ENCODE data around the gene RBM8A. TPM values are rescaled to one million over a fixed set of nuclear protein-coding genes. Genes with fewer than 3 reads are reported as not detected.
"Not testable (repeated sequence)": the region's sequence is repeated elsewhere in the genome, so short reads cannot be mapped to it uniquely, and the experiment has no call there.

RBM8A gene
- total and polyA plus RNA-seq, 7 donors: 82.9 to 527 (median 207) TPM

- intact Hi-C loops (cut with DNase I): loop anchor here in 1 of 2 donors (2.0 kb wide), 1 partner anchor 19 kb away; no protein-coding TSS in a partner anchor
- TF ChIP-seq CTCF (IDR thresholded peaks at IDR 0.05): no peak
- peaks cover 8 to 85% of the 10 kb centered on the region in 2 donors for H3K36me3 ChIP-seq (ENCODE audit: insufficient read depth in 1 of 2, low read depth in 1 of 2)
- ATAC-seq (peak; percentile 80 to 90 (median 82)), DNase-seq (peak in 1 of 2 donors; percentile 74)
- H3K4me3 ChIP-seq: no peak overlapping the region
- peaks cover 37% of the 10 kb centered on the region for H3K4me1 ChIP-seq
- 38 to 71% (median 68%) methylated on average over 7 to 8 of the region's 8 CpGs for WGBS, 3 donors
- peak overlapping the region; percentile 70 for H3K27ac ChIP-seq
- no peaks in the 10 kb centered on the region for H3K27me3 ChIP-seq (ENCODE audit: insufficient read depth in 3 of 3, low read length in 2 of 3)
- no peaks in the 10 kb centered on the region for H3K9me3 ChIP-seq
Measured at GRCh38 chr1:145936247-145936646, 9.0 kb upstream of the RBM8A start.

GRCh38 chr1:145935708-145936107 lies 8.4 kb upstream of the RBM8A start:
- Histone ChIP-seq H3K27ac (peak overlapping the region; percentile 70), H3K4me3 (no peak overlapping the region), H3K4me1 (peaks cover 37% of the 10 kb centered on the region), H3K27me3 (ENCODE audit: insufficient read depth in 3 of 3, low read length in 2 of 3) (no peaks in the 10 kb centered on the region), H3K36me3 (ENCODE audit: insufficient read depth in 1 of 2, low read depth in 1 of 2) (peaks cover 8 to 82% of the 10 kb centered on the region in 2 donors), H3K9me3 (no peaks in the 10 kb centered on the region)
- DNase-seq: no peak
- intact Hi-C loops (cut with DNase I): loop anchor here in 1 of 2 donors (2.0 kb wide), 1 partner anchor 19 kb away; no protein-coding TSS in a partner anchor
- no peak for ATAC-seq
- no peak for TF ChIP-seq CTCF (IDR thresholded peaks at IDR 0.05)

GRCh38 chr1:145932522-145933009 lies 5.3 kb upstream of the RBM8A start:
- H3K27me3 ChIP-seq (ENCODE audit: insufficient read depth in 3 of 3, low read length in 2 of 3); intact Hi-C loops (cut with DNase I); DNase-seq; H3K4me3 ChIP-seq; H3K9me3 ChIP-seq; ATAC-seq: not testable (repeated sequence)
- Histone ChIP-seq H3K27ac (peak overlapping the region; percentile 68), H3K36me3 (ENCODE audit: insufficient read depth in 1 of 2, low read depth in 1 of 2) (peaks cover 8 to 59% of the 10 kb centered on the region in 2 donors), H3K4me1 (peaks cover 40% of the 10 kb centered on the region)
- 62 to 73% (median 65%) methylated on average over 8 to 9 of the region's 9 CpGs for WGBS, 3 donors

- peaks cover 0 to 42% of the 10 kb centered on the region in 2 donors for H3K36me3 ChIP-seq (ENCODE audit: insufficient read depth in 1 of 2, low read depth in 1 of 2)
- intact Hi-C loops (cut with DNase I): no loop called here
- 55 to 59% (median 57%) methylated on average over 20 of the region's 20 CpGs for WGBS, 3 donors
- H3K4me1 ChIP-seq: peaks cover 17% of the 10 kb centered on the region
- peak in 1 of 4 donors; percentile 13 for ATAC-seq
- no peaks in the 10 kb centered on the region for H3K27me3 ChIP-seq (ENCODE audit: insufficient read depth in 3 of 3, low read length in 2 of 3)
- no peak for TF ChIP-seq CTCF (IDR thresholded peaks at IDR 0.05)
- no peaks in the 10 kb centered on the region for H3K9me3 ChIP-seq
- peak overlapping the region; percentile 98 for H3K27ac ChIP-seq
- H3K4me3 ChIP-seq: peak overlapping the region; percentile 78
- no peak for DNase-seq
Measured at GRCh38 chr1:145927916-145928643, 796 bp upstream of the RBM8A start.

- 4 to 6% (median 5%) methylated on average over 19 of the region's 19 CpGs for WGBS, 3 donors
- no peaks in the 10 kb centered on the region for H3K27me3 ChIP-seq (ENCODE audit: insufficient read depth in 3 of 3, low read length in 2 of 3)
- no peaks in the 10 kb centered on the region for H3K9me3 ChIP-seq
- intact Hi-C loops (cut with DNase I): no loop called here
- no peak for DNase-seq
- peak in 2 of 4 donors; percentile 2 to 8 for ATAC-seq
- H3K36me3 ChIP-seq (ENCODE audit: insufficient read depth in 1 of 2, low read depth in 1 of 2): peaks cover 0 to 45% of the 10 kb centered on the region in 2 donors
- no peak for TF ChIP-seq CTCF (IDR thresholded peaks at IDR 0.05)
- H3K4me3 ChIP-seq: peak overlapping the region; percentile 78
- H3K27ac ChIP-seq: peak overlapping the region; percentile 98
- peaks cover 14% of the 10 kb centered on the region for H3K4me1 ChIP-seq
Measured at GRCh38 chr1:145926686-145927062, 610 bp downstream of the RBM8A start.

All from psoas muscle (tissue), 8 donors.